ENCODE results near the gene RARRES1.

DNA sequence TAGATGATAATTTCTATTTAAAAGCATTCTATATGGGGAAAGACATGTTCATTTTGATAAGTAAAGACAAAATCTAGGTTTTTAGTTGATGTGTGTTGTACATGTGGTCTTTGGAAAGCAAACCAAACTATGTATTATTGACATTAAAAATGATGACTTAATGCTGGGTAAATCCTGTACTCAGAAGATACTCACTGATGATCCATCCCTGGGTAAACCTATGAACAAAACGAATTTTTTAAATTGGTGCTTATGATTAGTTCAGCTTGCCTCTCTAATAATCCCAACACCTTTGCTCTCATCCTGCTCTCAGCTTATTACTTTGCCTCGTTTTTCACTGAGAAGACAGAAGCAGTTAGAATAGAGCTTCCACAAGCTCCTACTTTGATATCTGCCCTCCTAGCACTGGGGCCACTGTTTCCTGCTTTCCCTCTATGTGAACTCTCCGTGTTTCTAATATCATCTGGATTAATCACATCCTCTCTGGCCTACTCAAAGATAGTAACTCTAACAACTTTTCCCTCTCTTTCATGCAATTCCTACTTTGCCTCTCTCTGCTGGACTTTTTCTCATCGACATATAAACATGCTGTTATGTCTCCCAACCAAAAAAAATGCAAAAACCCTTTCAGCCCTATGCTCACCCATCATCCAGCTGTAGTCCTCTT lies 29.3 kb downstream of the RARRES1 start:
- TF ChIP-seq POLR2AphosphoS5 (IDR thresholded peaks at IDR 0.05) (no peak), POLR2A (IDR thresholded peaks at IDR 0.05) (no peak)
- TF ChIP-seq, protein P1, sequence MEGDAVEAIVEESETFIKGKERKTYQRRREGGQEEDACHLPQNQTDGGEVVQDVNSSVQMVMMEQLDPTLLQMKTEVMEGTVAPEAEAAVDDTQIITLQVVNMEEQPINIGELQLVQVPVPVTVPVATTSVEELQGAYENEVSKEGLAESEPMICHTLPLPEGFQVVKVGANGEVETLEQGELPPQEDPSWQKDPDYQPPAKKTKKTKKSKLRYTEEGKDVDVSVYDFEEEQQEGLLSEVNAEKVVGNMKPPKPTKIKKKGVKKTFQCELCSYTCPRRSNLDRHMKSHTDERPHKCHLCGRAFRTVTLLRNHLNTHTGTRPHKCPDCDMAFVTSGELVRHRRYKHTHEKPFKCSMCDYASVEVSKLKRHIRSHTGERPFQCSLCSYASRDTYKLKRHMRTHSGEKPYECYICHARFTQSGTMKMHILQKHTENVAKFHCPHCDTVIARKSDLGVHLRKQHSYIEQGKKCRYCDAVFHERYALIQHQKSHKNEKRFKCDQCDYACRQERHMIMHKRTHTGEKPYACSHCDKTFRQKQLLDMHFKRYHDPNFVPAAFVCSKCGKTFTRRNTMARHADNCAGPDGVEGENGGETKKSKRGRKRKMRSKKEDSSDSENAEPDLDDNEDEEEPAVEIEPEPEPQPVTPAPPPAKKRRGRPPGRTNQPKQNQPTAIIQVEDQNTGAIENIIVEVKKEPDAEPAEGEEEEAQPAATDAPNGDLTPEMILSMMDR (IDR thresholded peaks at IDR 0.05): no peak
